Esophagus (tissue), 2 donors: ENCODE results near the gene ZSCAN5B. TPM values are rescaled to one million over a fixed set of nuclear protein-coding genes. Genes with fewer than 3 reads are reported as not detected.
"Not testable (repeated sequence)": the region's sequence is repeated elsewhere in the genome, so short reads cannot be mapped to it uniquely, and the experiment has no call there.

Experiments used
- H3K27ac ChIP-seq, 2 donors: one replicate each; pipeline ENCODE4 v1.5.1; 2013; ENCODE audit warnings: low read depth in 2 of 2, mild to moderate bottlenecking in 2 of 2, inconsistent platforms in 1 of 2, low read length in 1 of 2, moderate library complexity in 1 of 2
- H3K27me3 ChIP-seq, 2 donors: one replicate each; pipeline ENCODE4 v1.6.1; 2013; ENCODE audit warnings: low read length in 2 of 2, control low read depth in 1 of 2, mild to moderate bottlenecking in 1 of 2; ENCODE audit not compliant: insufficient read depth in 2 of 2, control insufficient read depth in 1 of 2
- H3K36me3 ChIP-seq, 2 donors: one replicate each; pipeline ENCODE4 v1.6.1; 2013; ENCODE audit warnings: low read length in 1 of 2; ENCODE audit not compliant: control insufficient read depth in 2 of 2, insufficient read depth in 2 of 2
- H3K4me1 ChIP-seq, 2 donors: one replicate each; pipeline ENCODE4 v1.6.1; 2013; ENCODE audit warnings: low read length in 1 of 2; ENCODE audit not compliant: control insufficient read depth in 2 of 2, insufficient read depth in 2 of 2
- H3K4me3 ChIP-seq, 2 donors: one replicate each; pipeline ENCODE4 v1.5.1; 2013; ENCODE audit warnings: low read length in 2 of 2, mild to moderate bottlenecking in 2 of 2, low read depth in 1 of 2, moderate library complexity in 1 of 2
- H3K9me3 ChIP-seq, 2 donors: one replicate each; pipeline ENCODE4 v1.6.1; 2013; ENCODE audit warnings: mild to moderate bottlenecking in 2 of 2, low read depth in 1 of 2, low read length in 1 of 2, moderate library complexity in 1 of 2; ENCODE audit not compliant: control insufficient read depth in 2 of 2, insufficient read depth in 1 of 2
- WGBS, 2 donors: extraction: QIAGEN DNeasy Blood & Tissue Kit; methylation state at CpG; one replicate each; pipeline ENCODE4 v1.1.7; 2013; 5-methylcytosine and 5-hydroxymethylcytosine counted together
- polyA plus RNA-seq, 2 donors: library from polyadenylated mRNA; stranded (reverse); fragments of 200-250 nt; gene quantifications; one replicate each; pipeline ENCODE4 v1.2.3, GENCODE V29; 2013
- donor health status: healthy with polysubstance abuse.
- donor health status: Bipolar disorder and iron deficiency.

ZSCAN5B gene
- polyA plus RNA-seq, 2 donors = 0.01 to 0.04 TPM

- 68 to 74% methylated on average over 4 of the region's 4 CpGs for WGBS, 2 donors
- H3K4me1 ChIP-seq = peaks cover 0 to 3% of the 10 kb centered on the region in 2 donors
- H3K9me3 ChIP-seq = no peaks in the 10 kb centered on the region
- no peak overlapping the region for H3K4me3 ChIP-seq
- no peak overlapping the region for H3K27ac ChIP-seq
- no peaks in the 10 kb centered on the region for H3K27me3 ChIP-seq
- no peaks in the 10 kb centered on the region for H3K36me3 ChIP-seq
These were observed 14.1 kb upstream of the ZSCAN5B start for GRCh38 chr19:56211718-56212117.

DNA sequence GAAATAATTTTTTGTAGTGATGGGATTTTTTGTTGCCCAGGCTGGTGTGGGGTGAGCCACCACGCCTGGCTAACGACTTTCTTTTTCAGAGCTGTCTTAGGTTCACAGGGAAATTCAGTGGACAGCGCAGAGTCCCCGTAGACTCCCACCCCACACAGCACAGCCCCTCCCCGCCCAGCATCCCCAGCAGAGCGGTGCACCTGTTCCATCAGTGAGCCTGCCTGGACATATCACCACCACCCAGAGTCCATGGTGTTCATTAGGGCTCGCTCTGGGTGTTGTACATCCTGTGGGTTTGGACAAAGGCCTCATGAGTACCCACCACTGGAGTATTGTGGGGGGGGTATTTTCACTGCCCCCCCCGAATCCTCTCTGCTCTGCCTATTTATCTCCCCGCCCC lies 12.5 kb upstream of the ZSCAN5B start:
- 82 to 92% methylated on average over 9 of the region's 9 CpGs for WGBS, 2 donors
- not testable (repeated sequence) for H3K27me3 ChIP-seq, H3K4me1 ChIP-seq, H3K9me3 ChIP-seq, H3K27ac ChIP-seq, H3K36me3 ChIP-seq, H3K4me3 ChIP-seq

DNA sequence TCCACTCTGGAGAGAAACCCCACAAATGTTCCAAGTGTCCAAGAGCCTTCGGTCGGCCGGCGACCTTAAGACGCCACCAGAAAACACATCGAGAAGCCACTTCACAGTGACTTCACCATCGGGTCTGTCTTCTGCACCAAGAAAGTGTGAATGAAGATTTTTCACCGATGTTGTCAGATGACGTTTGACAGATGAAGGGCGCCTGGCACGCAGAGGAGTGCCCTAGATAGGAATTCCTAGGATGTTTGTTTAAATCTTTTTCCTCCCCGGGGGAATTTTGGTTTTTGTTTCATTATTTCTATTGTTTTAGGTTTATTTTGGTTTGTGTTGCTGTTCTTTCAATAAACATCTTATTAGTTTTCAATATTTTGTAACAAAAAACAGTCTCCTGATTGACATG lies 11.5 kb upstream of the ZSCAN5B start:
- Histone ChIP-seq H3K27me3 (no peaks in the 10 kb centered on the region), H3K4me1 (no peaks in the 10 kb centered on the region), H3K27ac (no peak overlapping the region), H3K4me3 (no peak overlapping the region), H3K9me3 (no peaks in the 10 kb centered on the region), H3K36me3 (no peaks in the 10 kb centered on the region)
- 79 to 83% methylated on average over 12 of the region's 12 CpGs for WGBS, 2 donors

DNA sequence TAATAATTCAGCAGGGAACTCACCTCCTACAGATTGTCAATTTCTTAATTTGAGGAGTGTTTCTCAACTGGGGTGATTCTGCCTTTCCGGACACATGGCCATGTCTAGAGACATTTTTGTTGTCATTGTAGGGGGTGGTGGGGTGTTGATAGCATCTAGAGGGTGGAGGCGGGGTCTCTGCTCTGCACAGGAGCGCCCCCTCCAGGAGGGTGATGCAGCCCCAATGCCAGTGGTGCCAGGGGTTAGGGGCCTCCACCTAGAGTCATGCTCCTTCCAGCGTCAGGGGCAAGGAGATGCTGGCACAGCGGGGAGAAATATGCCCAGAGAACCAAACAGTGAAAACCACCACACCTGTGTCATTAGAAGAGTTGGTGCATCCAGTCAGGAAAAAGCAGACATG lies 10.0 kb upstream of the ZSCAN5B start:
- not testable (repeated sequence) for H3K4me3 ChIP-seq, H3K9me3 ChIP-seq, H3K36me3 ChIP-seq, H3K4me1 ChIP-seq, H3K27ac ChIP-seq, H3K27me3 ChIP-seq
- WGBS, 2 donors = 83 to 90% methylated on average over 4 to 5 of the region's 5 CpGs

DNA sequence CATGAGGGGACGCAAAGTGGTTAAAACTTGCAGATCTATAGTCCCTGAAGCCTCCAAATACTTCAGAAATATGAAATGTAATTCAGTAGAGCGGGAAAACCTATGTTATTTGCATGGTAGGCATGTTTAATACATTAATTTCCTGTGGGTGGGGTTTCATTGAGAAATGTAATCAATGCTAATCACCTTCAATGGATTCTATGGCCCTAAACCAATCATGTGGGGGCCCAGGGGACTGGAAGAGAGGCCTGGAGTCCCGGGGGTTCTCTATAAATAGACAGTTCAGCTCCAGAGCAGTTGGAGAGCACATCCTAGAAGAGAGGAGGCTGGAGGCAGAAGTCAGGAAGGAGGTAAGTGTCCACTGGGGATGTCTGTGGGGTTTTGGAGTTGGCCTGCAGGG lies 4.4 kb upstream of the ZSCAN5B start, which contains the start of gene ZSCAN5C:
ZSCAN5C (plus strand) TSS at position 301 of the 400 bp plus-strand sequence. CDS start 3,641 bp downstream, outside the sequence.
- Histone ChIP-seq H3K27ac (no peak within 1 kb of the TSS), H3K4me1 (no peaks in the 10 kb centered on the region), H3K9me3 (no peaks in the 10 kb centered on the region), H3K36me3 (no peaks in the 10 kb centered on the region), H3K27me3 (no peaks in the 10 kb centered on the region), H3K4me3 (no peak within 1 kb of the TSS)
- 61 to 66% methylated on average over 3 of the region's 3 CpGs for WGBS, 2 donors

DNA sequence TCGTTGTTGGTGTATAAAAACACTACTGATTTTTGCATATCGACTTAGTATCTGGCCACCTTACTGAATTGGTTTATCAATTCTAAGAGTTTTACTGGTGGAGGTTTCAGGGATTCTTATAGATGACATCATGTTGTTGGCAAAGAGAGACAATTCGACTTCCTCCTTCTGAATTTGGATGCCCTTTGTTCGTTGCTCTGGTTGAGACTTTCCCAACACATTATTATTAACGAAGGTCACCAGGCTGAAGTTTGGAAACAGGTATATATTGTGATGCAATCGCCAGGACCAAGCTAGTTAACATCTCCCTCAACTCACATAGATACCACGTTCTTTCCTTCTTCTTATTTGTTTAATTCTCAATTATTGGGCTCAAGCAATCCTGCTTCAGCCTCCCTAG lies 2.1 kb upstream of the ZSCAN5B start:
- no peaks in the 10 kb centered on the region for H3K4me1 ChIP-seq
- H3K4me3 ChIP-seq = no peak overlapping the region
- no peaks in the 10 kb centered on the region for H3K36me3 ChIP-seq
- no peak overlapping the region for H3K27ac ChIP-seq
- no peaks in the 10 kb centered on the region for H3K27me3 ChIP-seq
- no peaks in the 10 kb centered on the region for H3K9me3 ChIP-seq
- WGBS, 2 donors = 63% methylated on average over 7 of the region's 7 CpGs

GRCh38 chr19:56193981-56194640 lies 3.5 kb downstream of the ZSCAN5B start:
- Histone ChIP-seq H3K27me3 (no peaks in the 10 kb centered on the region), H3K4me1 (peaks cover 0 to 2% of the 10 kb centered on the region in 2 donors), H3K4me3 (no peak overlapping the region), H3K36me3 (no peaks in the 10 kb centered on the region), H3K27ac (no peak overlapping the region), H3K9me3 (no peaks in the 10 kb centered on the region)
- 89 to 91% methylated on average over 12 of the region's 12 CpGs for WGBS, 2 donors

DNA sequence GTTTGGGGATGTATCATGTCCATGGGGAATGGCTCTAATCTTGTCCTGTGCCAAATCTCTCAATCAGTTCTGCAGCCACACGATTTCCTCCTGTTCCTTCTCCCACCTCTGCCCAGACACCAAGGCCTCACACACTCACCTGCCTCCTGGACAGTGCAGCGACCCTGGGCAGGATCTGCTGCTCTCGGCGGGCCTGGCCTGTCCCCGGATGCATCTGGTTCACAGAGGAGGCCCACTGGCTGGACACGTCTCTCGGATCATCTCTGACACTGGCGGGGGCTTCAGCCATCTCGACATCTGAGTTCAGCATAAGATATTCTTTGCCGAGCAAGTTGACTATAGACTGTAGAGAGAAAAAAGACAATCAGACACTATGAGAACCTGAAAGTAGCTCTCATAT lies 5.9 kb downstream of the ZSCAN5B start:
- 84 to 85% methylated on average over 10 of the region's 10 CpGs for WGBS, 2 donors
- no peaks in the 10 kb centered on the region for H3K9me3 ChIP-seq
- H3K27me3 ChIP-seq = no peaks in the 10 kb centered on the region
- H3K27ac ChIP-seq = no peak overlapping the region
- H3K4me3 ChIP-seq = no peak overlapping the region
- peaks cover 0 to 2% of the 10 kb centered on the region in 2 donors for H3K4me1 ChIP-seq
- H3K36me3 ChIP-seq = no peaks in the 10 kb centered on the region

- 70 to 78% methylated on average over 7 of the region's 7 CpGs for WGBS, 2 donors
- H3K27ac ChIP-seq = no peak overlapping the region
- peaks cover 0 to 2% of the 10 kb centered on the region in 2 donors for H3K4me1 ChIP-seq
- no peaks in the 10 kb centered on the region for H3K36me3 ChIP-seq
- no peak overlapping the region for H3K4me3 ChIP-seq
- H3K9me3 ChIP-seq = no peaks in the 10 kb centered on the region
- no peaks in the 10 kb centered on the region for H3K27me3 ChIP-seq
These were observed 6.5 kb downstream of the ZSCAN5B start for GRCh38 chr19:56191115-56191514.

GRCh38 chr19:56189785-56190184 lies 7.8 kb downstream of the ZSCAN5B start:
- Histone ChIP-seq H3K27ac (no peak overlapping the region), H3K36me3 (no peaks in the 10 kb centered on the region), H3K4me1 (peaks cover 0 to 2% of the 10 kb centered on the region in 2 donors), H3K27me3 (no peaks in the 10 kb centered on the region), H3K4me3 (no peak overlapping the region), H3K9me3 (no peaks in the 10 kb centered on the region)
- WGBS, 2 donors = 73 to 76% methylated on average over 17 of the region's 17 CpGs
